D341Med (cell line): ENCODE measurements around the gene C20orf202.
"Not testable (repeated sequence)": the region's sequence is repeated elsewhere in the genome, so short reads cannot be mapped to it uniquely, and the experiment has no call there.

Experiments
- DNase-seq: peaks from one replicate; pipeline ENCODE4 v3.0.0; 2012; ENCODE audit warnings: low spot score

The C20orf202 gene

DNA sequence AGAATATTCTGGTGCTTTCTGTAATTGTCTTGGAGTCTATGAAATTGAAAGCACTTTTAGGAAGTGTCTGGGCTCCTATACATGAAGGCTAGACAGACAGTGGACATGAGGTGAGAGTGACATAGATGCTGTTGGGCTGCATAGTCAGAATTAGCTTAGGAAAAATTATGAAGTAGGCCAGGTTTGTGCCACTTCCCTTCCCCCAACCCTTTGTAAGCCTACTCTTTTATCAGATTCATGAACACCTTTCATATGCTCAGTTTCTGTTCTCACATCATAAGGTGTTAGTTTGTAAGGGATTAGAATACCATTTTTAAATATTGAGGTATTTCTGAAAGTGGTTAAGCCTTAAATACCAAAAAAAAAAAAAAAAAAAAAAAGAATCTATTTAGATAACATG is 44.4 kb downstream of the C20orf202 start:
- DNase-seq = no peak

DNA sequence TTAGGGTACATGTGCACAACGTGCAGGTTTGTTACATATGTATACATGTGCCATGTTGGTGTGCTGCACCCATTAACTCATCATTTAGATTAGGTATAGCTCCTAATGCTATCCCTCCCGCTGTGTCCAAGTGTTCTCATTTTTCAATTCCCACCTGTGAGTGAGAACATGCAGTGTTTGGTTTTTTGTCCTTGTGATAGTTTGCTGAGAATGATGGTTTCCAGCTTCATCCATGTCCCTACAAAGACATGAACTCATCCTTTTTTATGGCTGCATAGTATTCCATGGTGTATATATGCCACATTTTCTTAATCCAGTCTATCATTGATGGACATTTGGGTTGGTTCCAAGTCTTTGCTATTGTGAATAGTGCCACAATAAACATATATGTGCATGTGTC is 47.0 kb downstream of the C20orf202 start:
- DNase-seq = not testable (repeated sequence)

DNA sequence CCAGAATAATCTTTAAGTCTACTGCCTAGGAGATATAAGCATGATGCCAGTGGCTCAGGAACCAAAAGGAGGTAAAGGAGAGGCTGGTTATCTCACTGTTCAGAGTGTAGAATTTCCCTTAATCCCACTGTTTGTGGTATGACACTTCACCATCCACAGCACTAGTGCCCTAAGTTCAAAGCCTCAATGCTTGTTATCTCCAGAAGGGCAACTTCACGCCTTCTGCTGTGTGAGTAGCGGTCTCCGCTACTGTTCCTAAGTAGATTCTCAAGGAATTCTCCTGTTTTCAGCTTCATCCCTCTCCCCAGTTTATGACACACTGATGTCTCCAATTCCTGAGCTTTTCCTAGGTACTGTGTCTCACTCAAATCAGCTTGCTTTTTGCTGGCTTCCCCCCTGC is 49.2 kb downstream of the C20orf202 start:
- DNase-seq = no peak

DNA sequence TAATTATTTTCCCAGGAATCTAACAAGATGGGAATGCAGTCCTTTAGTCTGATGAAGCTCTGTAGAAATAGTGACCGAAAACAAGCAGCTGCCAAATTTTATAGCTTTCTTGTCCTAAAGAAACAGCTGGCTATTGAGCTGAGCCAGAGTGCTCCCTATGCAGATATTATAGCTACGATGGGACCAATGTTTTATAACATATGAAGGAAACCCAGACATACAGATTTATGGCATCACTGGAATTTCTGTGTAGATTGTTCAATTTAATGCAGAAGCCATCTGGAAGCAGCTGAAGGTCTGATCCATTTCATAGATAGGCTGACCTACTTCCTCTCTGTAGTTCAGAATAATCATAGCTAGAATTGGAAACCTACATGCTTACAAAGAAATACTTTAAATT is 51.0 kb downstream of the C20orf202 start:
- DNase-seq = no peak

DNA sequence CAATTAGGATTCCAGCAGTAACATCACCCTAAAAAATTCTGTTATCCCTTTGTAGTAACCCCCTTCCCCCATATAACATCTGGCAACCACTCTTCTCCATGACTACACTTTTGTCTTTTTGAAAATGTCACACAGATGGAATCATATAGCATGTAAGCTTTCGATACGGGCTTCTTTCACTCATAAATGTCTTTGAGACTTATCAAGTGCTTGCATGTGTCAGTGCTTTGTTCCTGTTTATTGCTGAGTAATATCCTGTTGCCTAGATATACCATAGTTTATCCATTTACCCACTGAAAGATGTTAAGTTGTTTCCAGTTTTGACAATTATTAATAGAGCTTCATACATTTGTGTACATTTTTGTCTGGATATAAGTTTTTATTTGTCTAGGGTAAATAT is 52.4 kb downstream of the C20orf202 start:
- DNase-seq = no peak
